Measurements from ENCODE around the gene DLGAP1.

Gene DLGAP1

DNA sequence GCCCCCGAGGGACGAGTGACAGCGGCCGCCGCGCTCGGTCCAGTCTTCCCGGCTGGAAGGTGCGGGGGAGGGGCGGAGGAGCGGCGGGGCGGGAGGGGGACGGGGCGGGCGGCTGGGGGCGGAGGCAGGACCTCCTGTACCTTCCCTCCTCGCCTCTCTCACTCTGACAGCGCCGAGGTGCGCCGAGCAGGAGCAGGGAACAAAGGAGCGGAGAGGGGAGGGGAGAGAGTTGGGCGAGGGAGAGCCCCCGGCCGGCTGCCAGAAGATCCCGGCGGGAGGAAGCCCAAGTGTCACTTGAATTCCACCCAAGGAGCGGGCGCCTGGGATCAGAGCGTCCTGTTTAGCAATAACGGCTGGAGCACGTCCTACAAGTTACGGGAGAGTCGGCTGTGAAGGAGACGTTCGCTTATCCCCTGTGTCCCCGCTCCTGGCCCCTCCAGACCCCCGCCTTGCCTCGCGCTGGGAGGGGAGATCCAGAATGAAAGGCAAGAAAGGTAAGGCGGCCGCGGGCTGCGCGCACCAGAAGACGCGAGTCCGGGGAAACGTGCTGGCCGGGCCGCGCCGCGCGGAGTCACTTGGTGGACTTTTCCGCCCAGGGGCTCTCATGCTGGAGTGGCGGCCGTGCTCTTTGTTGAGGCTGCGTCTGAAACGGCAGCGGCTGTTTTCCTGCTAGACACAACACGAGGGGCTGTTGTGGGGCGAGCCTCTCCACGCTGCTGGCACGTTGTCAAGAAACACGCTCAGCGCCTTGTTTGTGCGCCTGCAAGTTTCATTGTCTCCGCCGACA lies 1004.9 kb downstream of the DLGAP1 start, which contains the start of gene TGIF1:
Gene TGIF1 (plus strand): TSS at position 161 of the 787 bp plus-strand sequence. CDS start 318 bp downstream, at position 479.
- DNase-seq (ENCODE audit: low read depth), result peak; percentile 85

DNA sequence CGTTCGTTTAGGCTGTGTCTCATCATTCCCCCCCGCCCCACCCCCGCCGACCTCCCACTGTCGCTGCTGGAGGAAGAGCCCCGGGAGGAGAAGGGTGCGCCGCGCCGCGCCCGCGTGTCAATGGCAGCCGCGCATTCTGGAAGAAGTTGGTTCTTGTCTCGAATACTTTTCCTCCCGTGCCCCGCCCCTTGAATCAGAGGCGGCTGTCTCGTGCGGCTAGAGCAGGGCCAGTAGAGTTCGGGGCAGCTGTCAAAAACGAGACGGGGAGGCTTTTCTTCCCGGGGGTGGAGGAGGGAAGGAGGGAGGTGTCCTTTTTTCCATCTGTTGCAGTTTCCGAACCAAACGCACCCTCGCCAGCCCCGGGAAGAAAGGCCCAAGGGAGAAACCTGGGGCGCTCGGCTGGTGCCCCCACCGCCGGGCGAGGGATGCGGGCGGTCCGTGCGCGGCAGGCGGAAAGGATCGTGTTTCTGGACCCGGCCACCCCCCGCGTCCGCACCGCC lies 1005.5 kb downstream of the DLGAP1 start:
- DNase-seq (ENCODE audit: low read depth), result no peak

DNA sequence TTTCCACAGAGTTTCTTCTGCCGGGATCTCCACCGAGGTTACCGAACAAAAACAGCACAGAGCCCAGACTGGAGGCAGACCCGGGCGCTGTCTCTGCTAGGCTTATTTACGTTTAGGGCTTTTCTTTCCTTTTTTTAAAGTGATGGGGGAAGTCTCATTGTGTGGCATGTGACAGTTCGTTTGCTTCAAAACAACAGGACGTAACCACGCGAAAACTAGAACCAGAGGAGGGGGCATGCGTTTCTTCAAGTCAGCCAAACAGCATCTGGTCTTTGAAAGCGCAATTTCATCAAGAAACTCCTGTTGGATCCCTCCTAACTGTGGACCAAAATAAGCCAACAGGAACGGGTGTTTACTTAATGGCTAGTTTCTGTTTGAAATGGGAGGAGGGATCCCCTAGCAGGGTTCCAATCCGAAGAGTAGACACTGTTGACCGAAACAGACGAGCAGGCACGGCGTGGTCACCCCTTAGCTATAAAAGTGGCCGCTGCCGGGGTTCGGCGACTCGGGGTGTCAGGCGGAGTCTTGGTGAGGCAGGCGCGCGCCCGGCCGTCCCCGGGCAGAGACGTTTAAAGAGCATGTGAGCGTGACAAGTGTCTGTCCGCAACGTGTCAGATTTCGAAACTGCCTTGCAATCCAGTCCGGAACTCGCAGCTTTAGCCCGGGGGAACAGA lies 1006.1 kb downstream of the DLGAP1 start:
- DNase-seq (ENCODE audit: low read depth), result peak; percentile 98

- peak; percentile 98 for DNase-seq (ENCODE audit: low read depth)
Observed at GRCh38 chr18:3447895-3448837, 1006.9 kb downstream of the DLGAP1 start.

- DNase-seq (ENCODE audit: low read depth), result peak; percentile 57
Observed at GRCh38 chr18:3447068-3447894, 1007.8 kb downstream of the DLGAP1 start.
